ENCODE measurements around the gene MAPK10.

DNA sequence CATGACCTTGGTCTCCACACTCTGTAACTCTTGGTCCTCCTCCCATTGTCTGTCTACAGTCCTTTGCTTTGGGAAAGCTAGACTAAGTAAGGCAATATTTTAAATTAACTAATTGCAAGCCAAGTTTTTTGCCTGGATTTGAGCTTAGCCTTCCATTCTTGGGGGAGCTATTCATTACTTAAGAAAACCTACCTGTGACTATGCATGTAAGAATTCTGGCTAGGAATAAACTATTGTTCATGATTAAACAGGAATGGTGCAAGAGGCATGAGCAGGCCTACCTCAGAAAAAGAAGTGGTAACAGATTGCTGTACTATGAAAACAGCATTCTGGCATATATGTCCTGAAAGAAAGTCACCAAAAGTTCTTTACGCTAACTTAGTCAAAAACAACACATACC is 309.4 kb downstream of the MAPK10 start:
- TF ChIP-seq, protein P1, sequence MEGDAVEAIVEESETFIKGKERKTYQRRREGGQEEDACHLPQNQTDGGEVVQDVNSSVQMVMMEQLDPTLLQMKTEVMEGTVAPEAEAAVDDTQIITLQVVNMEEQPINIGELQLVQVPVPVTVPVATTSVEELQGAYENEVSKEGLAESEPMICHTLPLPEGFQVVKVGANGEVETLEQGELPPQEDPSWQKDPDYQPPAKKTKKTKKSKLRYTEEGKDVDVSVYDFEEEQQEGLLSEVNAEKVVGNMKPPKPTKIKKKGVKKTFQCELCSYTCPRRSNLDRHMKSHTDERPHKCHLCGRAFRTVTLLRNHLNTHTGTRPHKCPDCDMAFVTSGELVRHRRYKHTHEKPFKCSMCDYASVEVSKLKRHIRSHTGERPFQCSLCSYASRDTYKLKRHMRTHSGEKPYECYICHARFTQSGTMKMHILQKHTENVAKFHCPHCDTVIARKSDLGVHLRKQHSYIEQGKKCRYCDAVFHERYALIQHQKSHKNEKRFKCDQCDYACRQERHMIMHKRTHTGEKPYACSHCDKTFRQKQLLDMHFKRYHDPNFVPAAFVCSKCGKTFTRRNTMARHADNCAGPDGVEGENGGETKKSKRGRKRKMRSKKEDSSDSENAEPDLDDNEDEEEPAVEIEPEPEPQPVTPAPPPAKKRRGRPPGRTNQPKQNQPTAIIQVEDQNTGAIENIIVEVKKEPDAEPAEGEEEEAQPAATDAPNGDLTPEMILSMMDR (IDR thresholded peaks at IDR 0.05 in 4 of 5, conservative IDR thresholded peaks at IDR 0.05 in 1 of 5) = no peak
- TF ChIP-seq POLR2A (IDR thresholded peaks at IDR 0.05) = no peak
